Ureter (tissue), 1 donor: ENCODE data around the gene ZSWIM6. TPM values are rescaled to one million over a fixed set of nuclear protein-coding genes. Genes with fewer than 3 reads are reported as not detected.

Experiments used
- DNase-seq: peaks from one replicate; pipeline ENCODE4 v3.0.0-alpha.2; 2020; ENCODE audit warnings: low spot score
- total RNA-seq: library from RNA; stranded (reverse); gene quantifications from one replicate; pipeline ENCODE4 v1.2.4, GENCODE V29; 2023
- donor health status: DM: yes; HTN: yes; CAD: no.

Gene ZSWIM6
- total RNA-seq, 1 donor from 2014 or later = 22.4 TPM

GRCh38 chr5:61590473-61590872, 258.4 kb downstream of the ZSWIM6 start:
- DNase-seq = no peak

- DNase-seq = no peak
Observed at GRCh38 chr5:61591859-61592258, 259.8 kb downstream of the ZSWIM6 start.

- no peak for DNase-seq
Observed at GRCh38 chr5:61595426-61595825, 263.4 kb downstream of the ZSWIM6 start.

Other genes starting within 250 kb of the ZSWIM6 start
- 68.9 TPM for gene SMIM15, start 169.8 kb upstream of the ZSWIM6 start, total RNA-seq